Activated T-cell treated with anti-CD3 and anti-CD28 coated beads for 48 hours (primary cell): ENCODE data around the gene LRRC61.

ENCODE experiments used
- DNase-seq: peaks from one replicate; pipeline ENCODE4 v3.0.0-alpha.2; 2020; ENCODE audit warnings: low read depth

LRRC61 gene

DNA sequence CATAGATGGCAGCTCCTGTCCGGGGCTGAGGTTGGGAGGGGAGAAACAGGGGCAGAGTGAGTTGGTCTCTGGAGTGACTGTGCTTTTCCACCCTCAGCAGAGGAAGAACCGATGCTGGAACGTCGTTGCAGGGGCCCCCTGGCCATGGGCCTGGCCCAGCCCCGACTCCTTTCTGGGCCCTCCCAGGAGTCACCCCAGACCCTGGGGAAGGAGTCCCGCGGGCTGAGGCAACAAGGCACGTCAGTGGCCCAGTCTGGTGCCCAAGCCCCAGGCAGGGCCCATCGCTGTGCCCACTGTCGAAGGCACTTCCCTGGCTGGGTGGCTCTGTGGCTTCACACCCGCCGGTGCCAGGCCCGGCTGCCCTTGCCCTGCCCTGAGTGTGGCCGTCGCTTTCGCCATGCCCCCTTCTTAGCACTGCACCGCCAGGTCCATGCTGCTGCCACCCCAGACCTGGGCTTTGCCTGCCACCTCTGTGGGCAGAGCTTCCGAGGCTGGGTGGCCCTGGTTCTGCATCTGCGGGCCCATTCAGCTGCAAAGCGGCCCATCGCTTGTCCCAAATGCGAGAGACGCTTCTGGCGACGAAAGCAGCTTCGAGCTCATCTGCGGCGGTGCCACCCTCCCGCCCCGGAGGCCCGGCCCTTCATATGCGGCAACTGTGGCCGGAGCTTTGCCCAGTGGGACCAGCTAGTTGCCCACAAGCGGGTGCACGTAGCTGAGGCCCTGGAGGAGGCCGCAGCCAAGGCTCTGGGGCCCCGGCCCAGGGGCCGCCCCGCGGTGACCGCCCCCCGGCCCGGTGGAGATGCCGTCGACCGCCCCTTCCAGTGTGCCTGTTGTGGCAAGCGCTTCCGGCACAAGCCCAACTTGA, 48.2 kb downstream of the LRRC61 start:
- DNase-seq: no peak

DNA sequence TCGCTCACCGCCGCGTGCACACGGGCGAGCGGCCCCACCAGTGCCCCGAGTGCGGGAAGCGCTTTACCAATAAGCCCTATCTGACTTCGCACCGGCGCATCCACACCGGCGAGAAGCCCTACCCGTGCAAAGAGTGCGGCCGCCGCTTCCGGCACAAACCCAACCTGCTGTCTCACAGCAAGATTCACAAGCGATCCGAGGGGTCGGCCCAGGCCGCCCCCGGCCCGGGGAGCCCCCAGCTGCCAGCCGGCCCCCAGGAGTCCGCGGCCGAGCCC, 48.8 kb downstream of the LRRC61 start:
- DNase-seq: no peak

DNA sequence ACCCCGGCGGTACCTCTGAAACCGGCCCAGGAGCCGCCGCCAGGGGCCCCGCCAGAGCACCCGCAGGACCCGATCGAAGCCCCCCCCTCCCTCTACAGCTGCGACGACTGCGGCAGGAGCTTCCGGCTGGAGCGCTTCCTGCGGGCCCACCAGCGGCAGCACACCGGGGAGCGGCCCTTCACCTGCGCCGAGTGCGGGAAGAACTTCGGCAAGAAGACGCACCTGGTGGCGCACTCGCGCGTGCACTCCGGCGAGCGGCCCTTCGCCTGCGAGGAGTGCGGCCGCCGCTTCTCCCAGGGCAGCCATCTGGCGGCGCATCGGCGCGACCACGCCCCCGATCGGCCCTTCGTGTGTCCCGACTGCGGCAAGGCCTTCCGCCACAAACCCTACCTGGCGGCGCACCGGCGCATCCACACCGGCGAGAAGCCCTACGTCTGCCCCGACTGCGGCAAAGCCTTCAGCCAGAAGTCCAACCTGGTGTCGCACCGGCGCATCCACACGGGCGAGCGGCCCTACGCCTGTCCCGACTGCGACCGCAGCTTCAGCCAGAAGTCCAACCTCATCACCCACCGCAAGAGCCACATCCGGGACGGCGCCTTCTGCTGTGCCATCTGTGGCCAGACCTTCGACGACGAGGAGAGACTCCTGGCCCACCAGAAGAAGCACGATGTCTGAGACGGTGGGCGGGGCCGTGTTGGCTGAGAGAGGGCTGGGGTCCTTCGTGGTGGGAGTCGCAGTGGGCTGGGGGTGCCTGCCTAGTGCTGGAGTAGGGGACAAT, 49.3 kb downstream of the LRRC61 start:
- DNase-seq: no peak

DNA sequence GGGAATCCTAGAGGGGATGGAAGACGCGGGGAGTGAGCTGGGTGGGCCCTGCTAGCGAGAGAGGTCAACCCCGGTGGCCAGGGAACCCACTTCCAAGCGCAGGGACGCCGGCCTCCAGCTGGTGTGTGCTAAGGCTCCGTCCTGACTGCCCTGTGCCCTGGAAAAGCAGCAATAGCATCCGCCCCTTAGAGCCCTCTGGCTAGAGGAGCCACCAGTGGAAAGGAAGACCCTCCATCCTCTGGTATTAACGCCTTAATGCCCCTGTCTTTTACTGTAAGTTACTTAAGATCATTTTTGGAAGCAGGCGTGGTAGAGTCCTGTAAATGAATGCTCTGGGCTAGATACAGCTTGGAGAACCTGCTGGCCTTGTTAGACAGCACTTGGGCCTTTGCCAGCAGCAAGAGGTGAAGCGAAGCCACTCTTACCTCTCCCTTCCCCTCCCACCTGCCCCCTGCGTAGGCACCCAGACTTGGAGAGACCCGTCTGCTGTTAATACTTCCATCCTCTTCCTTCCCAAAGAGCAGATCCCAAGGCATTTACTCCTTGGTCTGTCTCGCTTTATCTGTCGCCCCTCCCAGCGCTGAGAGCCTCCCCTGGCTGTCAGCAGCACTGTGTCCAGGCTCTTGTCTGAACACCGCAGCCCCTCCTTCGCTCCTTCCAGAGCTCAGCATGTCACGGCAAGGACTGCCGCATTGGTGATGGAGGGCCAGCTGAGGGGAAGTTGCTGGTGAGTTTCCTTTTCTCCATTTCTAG, 50.1 kb downstream of the LRRC61 start:
- no peak for DNase-seq

DNA sequence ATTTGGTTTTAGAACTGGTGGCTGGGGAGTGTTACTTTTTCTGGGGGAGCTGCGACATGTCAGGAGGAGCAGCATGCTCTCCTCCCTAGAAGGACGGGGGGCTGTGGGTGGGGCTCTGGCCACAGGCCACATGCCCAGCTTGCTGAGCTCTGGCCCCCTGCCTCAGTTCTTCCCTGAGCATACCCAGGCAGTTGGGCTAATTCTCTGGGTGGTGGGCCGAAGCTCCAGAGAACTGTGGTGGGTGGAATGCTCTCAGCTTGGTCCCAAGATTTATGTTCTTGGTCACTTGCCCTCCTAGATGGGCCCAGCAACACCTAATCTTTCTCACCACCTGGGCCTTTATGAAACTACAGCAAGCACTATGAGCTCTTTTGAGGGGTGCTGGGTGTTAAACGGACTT, 50.9 kb downstream of the LRRC61 start:
- DNase-seq: no peak

DNA sequence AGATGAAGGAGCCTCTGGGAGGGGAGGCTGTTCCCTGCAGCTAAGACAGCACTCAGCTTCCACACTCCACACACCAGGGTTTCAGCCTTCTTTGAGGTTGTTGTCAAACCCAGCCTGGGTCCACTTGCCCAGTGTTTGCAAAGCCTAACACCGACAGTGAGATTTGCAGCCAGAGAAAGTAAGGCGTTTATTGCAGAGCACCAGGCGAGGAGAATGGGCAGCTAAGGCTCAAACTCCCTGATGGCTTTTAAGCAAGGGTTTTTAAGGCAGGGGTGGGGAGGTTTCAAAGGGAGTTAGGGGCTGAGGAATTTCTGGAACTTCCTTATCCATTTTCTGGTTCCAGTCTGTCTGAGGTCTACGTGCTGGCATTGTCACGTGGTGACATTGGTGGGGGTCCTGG, 51.3 kb downstream of the LRRC61 start:
- DNase-seq: no peak

DNA sequence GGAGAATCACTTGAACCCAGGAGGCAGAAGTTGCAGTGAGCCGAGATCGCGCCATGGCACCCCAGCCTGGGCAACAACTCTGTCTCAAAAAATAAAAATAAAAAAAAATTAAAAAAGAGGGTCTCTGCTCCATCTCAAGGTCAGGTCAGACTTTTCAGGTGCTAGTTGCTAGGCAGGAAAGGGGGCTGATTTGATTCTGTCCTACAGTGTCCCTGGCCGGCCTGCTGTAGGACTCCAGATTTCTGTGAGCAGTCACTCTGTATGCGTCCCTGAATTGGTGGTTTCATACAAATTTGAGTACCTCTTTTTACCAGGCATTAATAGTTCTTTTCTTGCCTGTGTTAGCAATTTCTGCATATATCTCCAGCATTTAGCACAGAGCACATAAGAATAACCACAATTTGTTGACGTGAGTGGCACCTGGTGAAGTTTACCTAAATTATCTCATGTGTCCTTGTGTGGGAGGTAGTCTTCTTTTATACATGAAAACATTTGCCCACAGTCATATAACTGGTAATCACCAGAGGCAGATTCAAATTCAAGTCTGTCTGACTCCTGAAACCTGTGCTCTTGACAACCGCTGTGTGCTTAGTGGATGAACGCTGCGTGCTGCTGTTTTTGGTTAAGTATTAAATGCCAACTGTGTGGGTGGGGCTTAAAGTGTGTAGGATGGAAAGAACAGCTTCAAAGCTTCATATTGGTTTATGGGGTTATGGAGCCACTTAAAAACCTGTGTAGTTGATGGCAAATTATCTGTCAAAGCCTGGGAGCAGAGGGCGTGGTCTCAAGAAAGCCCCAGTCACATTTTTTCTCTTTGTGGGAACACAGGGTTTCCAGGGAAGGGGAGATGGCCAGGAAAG, 52.7 kb downstream of the LRRC61 start:
- DNase-seq: no peak

DNA sequence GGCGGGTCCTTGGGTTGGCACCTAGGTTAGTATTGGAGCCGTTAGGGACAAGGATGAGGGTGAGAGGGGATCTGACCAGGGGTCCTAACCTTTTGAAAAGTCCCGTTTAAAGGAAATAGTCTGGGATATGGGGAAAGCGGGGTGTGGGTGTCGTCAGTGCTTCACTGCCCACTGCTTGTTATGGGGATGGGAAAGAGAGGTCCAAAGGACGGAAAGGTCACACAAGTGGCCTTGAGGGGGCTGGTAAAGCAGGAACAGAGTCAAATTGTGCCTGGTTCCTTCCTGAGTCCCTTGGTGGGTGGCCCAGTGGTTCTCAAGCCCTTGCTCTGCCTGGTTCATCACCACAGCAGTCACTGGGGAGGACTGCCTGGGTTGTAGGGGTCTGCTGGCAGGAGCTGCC, 53.4 kb downstream of the LRRC61 start:
- no peak for DNase-seq

DNA sequence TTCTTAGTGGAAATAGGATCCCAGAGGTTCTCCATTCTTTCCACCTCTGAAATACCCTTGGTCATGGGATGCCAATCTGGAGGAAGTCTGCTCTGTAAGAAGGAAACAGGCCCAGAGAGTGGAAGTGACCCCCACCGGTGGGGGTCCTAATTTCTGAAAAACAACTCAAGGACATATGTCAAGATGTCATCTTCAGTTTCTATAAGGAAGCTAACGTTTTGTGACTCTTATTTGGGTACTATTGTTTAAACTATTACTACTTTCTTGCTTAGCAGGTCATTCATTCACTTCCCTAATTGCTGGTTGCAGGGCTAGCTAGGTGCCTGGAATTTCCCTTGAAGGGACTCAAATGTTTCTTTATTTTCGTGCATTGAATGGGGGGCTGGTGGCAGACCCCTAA, 54.0 kb downstream of the LRRC61 start:
- no peak for DNase-seq

DNA sequence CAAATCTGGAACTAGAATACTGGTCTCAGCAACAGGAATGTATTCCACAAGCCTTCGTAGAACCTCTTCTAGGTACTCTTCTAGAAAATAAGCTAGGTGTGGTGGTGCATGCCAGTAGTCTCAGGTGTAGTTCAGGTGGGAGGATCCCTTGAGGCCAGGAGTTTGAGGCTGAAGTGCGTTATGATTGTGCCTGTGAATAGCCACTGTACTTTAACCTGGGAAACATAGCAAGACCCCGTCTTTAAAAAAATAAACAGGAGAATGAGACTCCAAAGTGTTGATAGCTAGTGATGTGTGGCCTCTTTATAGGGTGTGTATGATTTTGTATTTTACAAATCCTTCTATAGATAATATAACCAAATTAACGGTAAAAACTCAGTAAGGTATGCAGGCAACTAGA, 54.5 kb downstream of the LRRC61 start:
- no peak for DNase-seq

DNA sequence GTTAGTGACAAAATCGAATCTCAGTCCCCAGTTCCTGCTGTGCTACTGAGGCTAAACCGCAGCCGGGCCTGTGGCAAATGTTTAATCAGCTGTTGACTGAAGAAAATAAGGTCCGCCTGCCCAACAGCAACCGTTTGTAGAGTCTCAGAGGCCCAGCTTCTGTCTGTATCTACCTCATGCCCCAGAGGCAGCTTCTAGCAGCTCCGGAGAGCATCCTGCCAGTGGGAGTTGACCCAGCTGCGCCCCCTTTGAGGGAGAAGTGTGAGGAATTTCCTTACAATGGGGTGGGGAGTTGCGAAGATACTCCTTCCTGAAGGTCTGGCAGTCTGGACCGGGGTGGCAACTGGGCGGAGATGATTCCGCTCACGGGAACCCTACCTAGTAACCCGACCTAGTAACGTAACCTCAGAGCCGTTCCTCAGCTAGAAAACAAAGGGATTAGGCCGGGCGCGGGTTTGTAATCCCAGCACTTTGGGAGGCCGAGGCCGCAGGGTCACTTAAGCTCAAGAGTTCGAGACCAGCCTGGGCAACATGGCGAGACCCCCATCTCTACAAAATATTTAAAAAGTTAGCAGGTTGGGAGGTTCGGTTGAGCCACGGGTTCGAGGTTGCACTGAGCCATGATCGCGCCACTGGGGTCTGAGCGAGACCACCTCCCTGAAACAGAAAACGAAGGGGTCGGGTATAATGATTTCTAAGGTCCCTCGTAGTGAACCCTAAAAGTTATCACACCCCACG, 55.1 kb downstream of the LRRC61 start:
- DNase-seq: no peak

DNA sequence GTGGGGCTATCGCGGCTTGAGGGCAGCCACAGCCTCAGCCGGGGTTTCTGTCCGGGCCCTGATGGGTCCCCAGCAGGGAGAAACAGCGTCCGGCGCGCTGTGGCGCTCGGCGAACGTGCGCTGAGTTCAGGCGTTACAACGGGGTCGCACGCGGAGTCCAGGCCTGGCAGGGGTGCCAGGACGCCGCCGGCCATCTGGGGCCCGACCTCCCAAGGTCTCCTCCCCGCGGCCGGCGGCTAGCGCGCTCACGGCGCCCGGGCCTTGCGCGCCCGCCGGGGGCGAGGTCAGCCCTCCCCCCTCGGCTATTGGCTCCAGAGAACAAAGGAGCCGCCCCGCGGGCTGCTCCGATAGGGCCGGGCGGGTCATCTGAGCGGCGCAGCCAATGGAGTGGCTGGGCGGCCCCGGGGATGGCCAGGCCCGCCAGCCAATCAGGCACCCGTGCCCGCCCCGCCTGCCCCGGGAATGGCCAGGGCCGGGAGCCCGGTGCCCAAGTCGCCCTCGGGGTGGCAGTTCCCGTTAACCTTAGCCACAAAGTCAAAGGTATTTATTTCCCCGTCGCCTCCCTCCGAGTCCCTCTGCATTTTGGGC, 55.8 kb downstream of the LRRC61 start, which contains the start of gene ZNF775:
TSS of gene ZNF775 (plus strand) at position 478 of the 588 bp plus-strand sequence. CDS start 9,141 bp downstream, outside the sequence.
- DNase-seq: peak; percentile 93

DNA sequence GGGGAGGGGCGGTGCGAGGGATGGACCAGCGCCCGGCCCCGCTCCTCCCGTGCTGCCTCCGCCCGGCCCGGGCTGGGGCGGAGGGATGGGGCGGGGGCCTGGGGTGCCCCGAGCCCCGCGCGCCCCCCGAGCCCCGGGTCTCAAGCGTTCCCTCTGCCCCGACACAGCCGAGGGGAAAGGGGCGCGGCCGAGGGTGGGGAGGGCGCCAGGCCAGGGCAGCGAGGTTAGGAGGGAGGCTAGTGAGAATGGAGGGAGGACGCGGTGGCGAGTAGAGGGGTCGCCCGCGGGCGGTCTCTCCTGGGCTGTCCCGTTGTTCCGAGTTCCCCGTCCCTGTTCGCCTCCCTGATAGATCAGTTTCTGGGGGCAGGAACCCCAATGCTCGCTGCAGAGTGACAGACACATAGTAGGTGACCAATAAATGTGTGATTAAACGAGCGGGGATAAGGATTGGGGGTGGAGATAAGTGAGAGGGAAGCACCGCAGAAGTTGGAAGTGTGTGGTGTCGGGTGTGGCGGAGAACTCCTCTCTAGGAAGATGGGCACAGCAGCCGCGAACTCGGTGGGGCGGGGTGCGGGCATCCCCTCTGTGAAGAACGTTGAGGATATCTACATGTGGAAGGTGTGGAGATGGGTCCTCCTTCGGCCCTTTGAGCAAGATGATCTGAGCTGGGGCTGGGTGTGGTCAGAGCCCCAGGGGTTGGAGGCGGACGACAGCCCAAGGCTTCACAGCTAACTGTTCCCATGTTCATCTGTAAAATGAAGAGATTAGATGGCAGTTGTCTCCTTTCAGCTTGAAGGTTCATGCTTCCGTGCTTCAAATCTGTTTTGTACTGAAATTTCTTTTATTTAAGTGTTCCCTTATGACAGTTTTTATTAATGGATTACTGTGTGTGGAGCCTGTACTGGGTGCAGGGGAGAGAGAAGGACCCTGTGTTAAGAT, 56.6 kb downstream of the LRRC61 start:
- no peak for DNase-seq

DNA sequence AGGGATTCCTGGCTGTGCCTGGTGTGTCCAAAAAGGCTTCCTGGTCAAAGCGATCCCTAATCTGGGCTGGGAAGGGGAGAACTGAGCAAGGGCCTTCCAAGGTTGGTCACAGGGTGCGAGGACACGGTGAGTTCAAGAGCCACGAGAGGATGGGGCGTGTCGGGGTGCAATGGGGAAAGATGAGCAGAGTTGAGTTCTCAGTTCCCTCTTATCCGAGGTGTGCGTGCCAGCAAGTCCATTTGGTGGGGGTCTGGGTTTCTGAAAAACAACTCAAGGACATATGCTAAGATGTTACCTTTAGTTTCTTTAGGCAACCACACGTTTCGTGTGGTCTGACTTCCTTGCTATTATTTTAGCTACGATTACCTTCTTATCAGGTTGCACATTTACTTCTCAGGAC, 57.3 kb downstream of the LRRC61 start:
- no peak for DNase-seq

DNA sequence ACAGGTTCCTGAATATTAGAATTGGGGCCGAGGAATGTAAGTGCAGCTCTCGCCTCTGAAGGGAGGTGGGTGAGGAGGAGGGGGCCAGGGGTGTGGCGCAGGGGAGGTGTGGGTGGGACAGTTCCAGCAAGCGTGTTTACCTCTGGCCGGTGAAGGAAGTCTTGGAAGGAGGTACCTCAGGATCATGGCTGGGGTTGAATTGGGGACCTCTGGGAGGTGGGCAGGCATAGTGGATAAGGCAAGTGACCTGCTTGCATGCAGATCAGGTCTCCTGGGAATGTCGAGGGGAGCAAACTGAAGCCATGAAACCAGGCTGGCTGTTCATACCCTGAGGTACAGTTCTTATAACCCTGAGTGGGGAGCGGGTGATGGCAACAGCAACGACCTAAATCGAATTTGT, 57.9 kb downstream of the LRRC61 start:
- no peak for DNase-seq

DNA sequence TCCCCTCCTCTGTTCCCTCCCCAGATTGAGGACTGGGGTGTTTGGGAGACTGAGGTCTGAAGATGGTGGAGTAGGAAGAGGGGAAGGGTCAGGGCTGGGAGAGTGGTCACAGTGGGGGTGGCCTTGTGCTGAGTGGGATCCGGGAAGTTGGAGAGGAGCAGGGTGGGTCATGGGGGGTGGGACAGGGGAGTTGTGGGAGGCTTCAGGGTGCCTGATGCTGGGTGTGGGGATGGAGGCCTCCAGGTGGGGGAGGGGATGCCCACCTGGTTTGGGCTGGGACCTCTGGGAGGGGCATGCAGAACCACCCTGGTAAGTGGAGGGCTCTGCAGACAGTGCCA, 58.6 kb downstream of the LRRC61 start:
- DNase-seq: no peak

DNA sequence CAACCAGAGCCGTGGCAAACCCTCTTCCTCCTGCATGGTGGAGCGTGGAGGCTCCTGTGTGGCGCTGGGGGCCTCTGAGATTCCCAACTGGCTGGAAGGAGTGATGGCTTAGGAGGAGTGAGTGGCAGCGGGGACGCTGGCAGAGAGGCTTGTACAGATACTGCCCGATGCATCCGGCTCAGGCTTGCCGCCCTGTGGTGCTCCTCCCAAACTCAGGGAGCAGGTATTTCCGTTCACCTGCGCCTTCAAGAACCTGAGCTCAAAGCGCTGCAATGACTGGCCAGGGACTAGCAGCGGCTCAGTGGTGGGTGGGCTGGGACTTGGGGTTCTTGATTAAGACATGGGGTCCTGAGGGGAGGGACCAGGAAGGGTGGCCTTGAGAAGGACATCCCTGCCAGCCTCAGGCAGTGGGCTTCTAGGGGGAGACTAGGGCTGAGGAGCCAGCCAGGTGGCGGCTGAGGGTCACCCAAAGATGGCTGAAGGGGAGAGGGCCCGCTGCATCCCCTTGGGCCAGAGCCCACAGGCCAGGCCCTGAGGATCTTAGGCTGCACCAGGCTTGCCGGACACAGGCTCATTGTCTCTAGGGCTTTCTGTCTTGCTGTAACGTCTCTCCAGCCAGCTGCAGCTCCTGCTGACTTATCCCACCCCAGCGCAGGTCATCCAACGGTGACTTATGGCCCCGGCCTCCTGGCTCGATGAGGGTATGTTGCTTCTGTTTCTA, 59.1 kb downstream of the LRRC61 start:
- no peak for DNase-seq

DNA sequence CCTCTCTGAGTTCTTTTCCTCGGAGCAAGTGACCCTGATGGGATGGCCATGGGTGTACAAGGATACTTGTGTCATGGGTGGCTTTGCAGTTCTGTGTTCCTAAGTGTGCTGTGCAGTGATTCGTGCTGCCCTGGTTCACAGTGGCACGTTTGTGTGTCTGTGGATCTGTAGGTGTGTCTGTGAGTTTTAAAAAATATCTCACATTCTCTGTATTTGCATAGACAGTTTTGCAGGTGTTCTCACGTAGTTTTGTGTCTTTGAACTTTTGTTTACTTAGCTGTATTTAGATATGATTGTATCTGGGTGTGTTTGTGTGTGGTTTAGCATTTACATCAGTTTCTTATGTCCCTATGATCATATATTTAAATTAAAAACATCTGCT, 59.7 kb downstream of the LRRC61 start:
- no peak for DNase-seq
